Esophagus squamous epithelium (tissue), 5 donors: ENCODE results near the gene CYP1A2. TPM values are rescaled to one million over a fixed set of nuclear protein-coding genes. Genes with fewer than 3 reads are reported as not detected.

ENCODE experiments used
- DNase-seq: peaks from one replicate; lab custom pipeline; 2025; lab: John Stamatoyannopoulos, UW
- H3K27ac ChIP-seq, 4 donors: fragments of 200-600 bp; sonication (generic); one replicate each; pipeline ENCODE4 v1.5.1; 2016 to 2019; ENCODE audit warnings: mild to moderate bottlenecking in 1 of 4
- H3K27me3 ChIP-seq, 4 donors: fragments of 200-600 bp; sonication (generic); 1 replicate in 3 of 4; 2 replicates in 1 of 4; pipeline versions ENCODE4 v1.5.1 to v1.6.0; 2017 to 2021; ENCODE audit warnings: antibody characterized with exemption in 1 of 4
- H3K36me3 ChIP-seq, 3 donors: fragments of 200-600 bp; sonication (generic); one replicate each; pipeline ENCODE4 v1.5.1; 2016 to 2019
- H3K4me1 ChIP-seq, 3 donors: fragments of 200-600 bp; sonication (generic); one replicate each; pipeline ENCODE4 v1.5.1; 2017 to 2019
- H3K4me3 ChIP-seq, 4 donors: fragments of 200-600 bp; sonication (generic); 1 replicate in 3 of 4; 2 replicates in 1 of 4; pipeline ENCODE4 v1.5.1; 2016 to 2019; ENCODE audit warnings: mild to moderate bottlenecking in 2 of 4, moderate library complexity in 1 of 4
- H3K9me3 ChIP-seq, 3 donors: fragments of 200-600 bp; sonication (generic); one replicate each; pipeline ENCODE4 v1.5.1; 2016 to 2019
- CTCF ChIP-seq, 6 experiments: fragments of 450-650 bp in 4 of 6; fragments of 200-600 bp in 2 of 6; sonication (generic) in 2 of 6; IDR thresholded peaks; one replicate each; pipeline ENCODE4 v1.5.1; 2016 to 2019; ENCODE audit warnings: antibody characterized with exemption in 6 of 6, mild to moderate bottlenecking in 4 of 6, moderate library complexity in 4 of 6
- POLR2A ChIP-seq, 4 donors: fragments of 450-650 bp; IDR thresholded peaks; one replicate each; pipeline ENCODE4 v1.6.1; 2017; ENCODE audit warnings: antibody characterized with exemption in 4 of 4, mild to moderate bottlenecking in 4 of 4, moderate library complexity in 3 of 4
- WGBS, 2 donors: methylation state at CpG; one replicate each; pipeline ENCODE4 v1.1.5; 2018; 5-methylcytosine and 5-hydroxymethylcytosine counted together
- intact Hi-C: fragments of 100-400 bp; cut with DNase I; formaldehyde crosslinking; loops from one replicate; pipeline ENCODE4 v1.15.0; 2022
- total RNA-seq, 4 donors: library from RNA; depleted of rRNA; stranded (reverse); fragments of >200 nt; gene quantifications; one replicate each; pipeline ENCODE4 v1.1.0, GENCODE V29; 2016
- donor health status: DM: yes; HTN: yes; CAD: no.

Gene CYP1A2
- total RNA-seq, 4 donors from 2014 or later: not detected

- intact Hi-C loops: no loop called here
- Histone ChIP-seq H3K27ac (peak overlapping the region; percentile 47 to 99 (median 78)), H3K36me3 (peaks cover 0 to 11% (median 0%) of the 10 kb centered on the region in 3 donors), H3K4me1 (peaks cover 66 to 100% (median 78%) of the 10 kb centered on the region in 3 donors), H3K27me3 (no peaks in the 10 kb centered on the region), H3K4me3 (no peak overlapping the region), H3K9me3 (no peaks in the 10 kb centered on the region)
- 76 to 79% methylated on average over 3 to 4 of the region's 12 CpGs for WGBS, 2 donors
- DNase-seq: no peak
- TF ChIP-seq POLR2A (IDR thresholded peaks at IDR 0.05): no peak
- no peak for TF ChIP-seq CTCF (IDR thresholded peaks at IDR 0.05)
These were observed 43.8 kb downstream of the CYP1A2 start for GRCh38 chr15:74792227-74793016.

DNA sequence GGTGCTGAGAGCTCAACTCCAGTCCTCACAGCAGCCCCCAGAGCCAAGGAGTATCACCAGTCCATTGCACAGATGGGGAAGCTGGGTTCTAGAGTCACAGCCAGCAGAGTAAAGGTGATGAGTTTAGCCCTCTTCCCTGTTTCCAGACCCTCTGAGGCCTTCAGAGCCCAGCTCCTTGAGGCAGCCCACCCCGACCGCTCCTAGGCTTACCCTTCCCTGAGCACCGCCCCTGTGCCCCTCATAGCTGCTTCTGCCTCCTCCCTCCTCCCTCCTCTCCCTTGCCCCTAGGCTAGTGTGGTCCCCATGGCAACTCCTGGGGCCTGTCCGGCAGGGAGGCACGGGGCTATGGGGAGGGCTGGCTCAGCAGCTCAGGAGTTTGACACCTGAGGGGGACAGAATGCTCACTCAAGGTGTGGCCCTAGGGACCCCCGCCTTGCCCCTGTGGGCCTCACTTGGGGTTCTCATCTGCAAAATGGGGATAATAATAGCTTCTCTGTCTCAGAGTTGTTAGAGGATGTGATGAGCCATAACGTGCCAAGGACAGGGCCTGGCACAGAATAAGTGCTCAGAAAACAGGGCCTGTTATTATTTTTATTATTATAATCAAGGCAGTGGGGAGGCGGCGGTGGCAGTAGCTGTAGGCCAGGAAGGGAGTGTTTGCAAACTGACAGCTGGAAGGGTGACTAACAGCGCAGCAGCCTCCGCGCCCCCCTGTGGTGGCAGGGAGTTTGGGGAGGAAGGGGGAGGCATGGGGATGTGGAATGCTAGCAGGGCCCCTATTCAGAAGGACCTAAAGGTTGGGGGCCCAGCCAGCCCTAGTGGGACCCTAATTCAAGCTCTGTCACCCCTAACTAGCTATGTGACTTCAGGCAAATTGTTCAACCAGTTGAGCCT lies 44.7 kb downstream of the CYP1A2 start:
- H3K4me1 ChIP-seq: peaks cover 60 to 100% (median 68%) of the 10 kb centered on the region in 3 donors
- no peaks in the 10 kb centered on the region for H3K9me3 ChIP-seq
- 42 to 53% methylated on average over 6 to 9 of the region's 12 CpGs for WGBS, 2 donors
- intact Hi-C loops: no loop called here
- peaks cover 0 to 20% (median 0%) of the 10 kb centered on the region in 3 donors for H3K36me3 ChIP-seq
- no peaks in the 10 kb centered on the region for H3K27me3 ChIP-seq
- H3K27ac ChIP-seq: peak overlapping the region; percentile 61 to 99 (median 81)
- peak overlapping the region in 1 of 4 donors; percentile 3 for H3K4me3 ChIP-seq
- TF ChIP-seq CTCF (IDR thresholded peaks at IDR 0.05) (peak in 4 of 6 experiments; percentile 18 to 46 (median 22)), POLR2A (IDR thresholded peaks at IDR 0.05) (no peak)
- no peak for DNase-seq

DNA sequence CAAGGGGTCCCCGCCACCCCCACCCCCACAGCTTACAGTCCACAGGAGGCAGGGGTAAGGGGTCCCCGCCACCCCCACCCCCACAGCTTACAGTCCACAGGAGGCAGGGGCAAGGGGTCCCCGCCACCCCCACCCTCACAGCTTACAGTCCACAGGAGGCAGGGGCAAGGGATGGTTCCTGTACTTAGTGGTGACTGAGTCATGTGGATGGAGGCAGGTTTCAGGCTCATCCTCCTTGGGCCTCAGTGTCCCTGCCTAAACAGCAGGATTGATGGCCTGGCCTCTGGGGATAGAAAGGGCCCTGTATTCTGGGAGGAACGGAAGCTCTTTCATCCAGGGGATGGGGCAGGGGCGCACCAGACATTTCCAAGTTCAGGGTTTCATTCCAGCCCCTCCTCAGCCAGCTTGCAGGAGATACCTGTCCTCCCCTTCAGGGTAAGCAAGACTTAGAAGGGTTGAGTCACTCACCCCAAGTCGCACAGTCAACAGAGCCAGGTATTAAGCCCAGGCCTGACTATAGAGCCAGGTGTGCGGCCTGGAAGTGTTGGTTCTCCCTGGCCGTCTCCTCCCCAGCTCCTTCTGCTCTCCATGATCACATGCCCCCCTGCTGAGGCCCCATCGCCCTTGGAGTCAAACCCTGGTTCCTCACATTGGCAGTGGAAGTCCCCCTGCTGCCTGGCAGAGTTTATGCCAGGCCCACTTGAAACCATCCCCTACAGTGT lies 45.8 kb downstream of the CYP1A2 start:
- 37 to 40% methylated on average over 1 to 5 of the region's 9 CpGs for WGBS, 2 donors
- H3K4me3 ChIP-seq: no peak overlapping the region
- no peaks in the 10 kb centered on the region for H3K9me3 ChIP-seq
- peak overlapping the region; percentile 61 to 99 (median 81) for H3K27ac ChIP-seq
- no peak for DNase-seq
- intact Hi-C loops: no loop called here
- peaks cover 0 to 30% (median 0%) of the 10 kb centered on the region in 3 donors for H3K36me3 ChIP-seq
- peaks cover 60 to 100% (median 68%) of the 10 kb centered on the region in 3 donors for H3K4me1 ChIP-seq
- H3K27me3 ChIP-seq: no peaks in the 10 kb centered on the region
- TF ChIP-seq POLR2A (IDR thresholded peaks at IDR 0.05): no peak
- no peak for TF ChIP-seq CTCF (IDR thresholded peaks at IDR 0.05)

DNA sequence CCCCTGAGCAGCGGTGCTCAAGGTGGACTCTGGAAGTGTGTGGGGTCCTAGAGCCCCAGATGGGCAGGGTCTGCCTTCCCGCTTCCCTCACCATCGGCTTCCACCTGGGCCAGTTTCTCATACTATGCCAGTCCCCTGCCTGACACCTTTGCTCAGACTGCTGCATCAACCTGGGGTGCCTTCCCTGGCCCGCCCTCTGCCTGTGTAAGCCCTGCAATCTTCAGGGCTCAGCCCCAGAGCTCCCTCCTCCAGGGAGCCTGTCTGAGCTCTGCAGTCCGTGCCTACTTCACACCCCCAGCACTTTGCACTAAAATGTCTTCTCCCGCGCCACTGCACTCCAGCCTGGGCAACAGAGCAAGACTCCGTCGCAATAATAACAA lies 46.3 kb downstream of the CYP1A2 start:
- Histone ChIP-seq H3K9me3 (no peaks in the 10 kb centered on the region), H3K27ac (peak overlapping the region; percentile 61 to 99 (median 81)), H3K27me3 (no peaks in the 10 kb centered on the region), H3K36me3 (peaks cover 0 to 35% (median 0%) of the 10 kb centered on the region in 3 donors), H3K4me1 (peaks cover 60 to 100% (median 67%) of the 10 kb centered on the region in 3 donors), H3K4me3 (no peak overlapping the region)
- TF ChIP-seq CTCF (IDR thresholded peaks at IDR 0.05) (no peak), POLR2A (IDR thresholded peaks at IDR 0.05) (no peak)
- intact Hi-C loops: no loop called here
- no peak for DNase-seq
- WGBS, 2 donors: 93% methylated on average over 7 of the region's 9 CpGs; no CpG with 5 or more reads in 1 of the 2 donors
